MM.1S (cell line): Measurements from ENCODE around the gene NKIRAS1.

Experiments
- EZH2 ChIP-seq: fragments of 300-600 bp; sonication (generic); optimal IDR thresholded peaks from 2 replicates; pipeline ENCODE3; 2017; ENCODE audit warnings: low read depth, mild to moderate bottlenecking, antibody characterized with exemption, low read length, mixed read lengths
- TF ChIP-seq, protein P1 (sequence below): fragments of 300-600 bp; sonication (generic); IDR thresholded peaks from 2 replicates; pipeline ENCODE4 v1.5.1; 2016; ENCODE audit warnings: antibody characterized with exemption, low read length, mixed read lengths

GRCh38 chr3:23867838-23868237, 49.0 kb downstream of the NKIRAS1 start:
- TF ChIP-seq, protein P1, sequence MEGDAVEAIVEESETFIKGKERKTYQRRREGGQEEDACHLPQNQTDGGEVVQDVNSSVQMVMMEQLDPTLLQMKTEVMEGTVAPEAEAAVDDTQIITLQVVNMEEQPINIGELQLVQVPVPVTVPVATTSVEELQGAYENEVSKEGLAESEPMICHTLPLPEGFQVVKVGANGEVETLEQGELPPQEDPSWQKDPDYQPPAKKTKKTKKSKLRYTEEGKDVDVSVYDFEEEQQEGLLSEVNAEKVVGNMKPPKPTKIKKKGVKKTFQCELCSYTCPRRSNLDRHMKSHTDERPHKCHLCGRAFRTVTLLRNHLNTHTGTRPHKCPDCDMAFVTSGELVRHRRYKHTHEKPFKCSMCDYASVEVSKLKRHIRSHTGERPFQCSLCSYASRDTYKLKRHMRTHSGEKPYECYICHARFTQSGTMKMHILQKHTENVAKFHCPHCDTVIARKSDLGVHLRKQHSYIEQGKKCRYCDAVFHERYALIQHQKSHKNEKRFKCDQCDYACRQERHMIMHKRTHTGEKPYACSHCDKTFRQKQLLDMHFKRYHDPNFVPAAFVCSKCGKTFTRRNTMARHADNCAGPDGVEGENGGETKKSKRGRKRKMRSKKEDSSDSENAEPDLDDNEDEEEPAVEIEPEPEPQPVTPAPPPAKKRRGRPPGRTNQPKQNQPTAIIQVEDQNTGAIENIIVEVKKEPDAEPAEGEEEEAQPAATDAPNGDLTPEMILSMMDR: no peak
- no peak for TF ChIP-seq EZH2
